ENCODE results near the gene MBNL1.
"Not testable (repeated sequence)": the region's sequence is repeated elsewhere in the genome, so short reads cannot be mapped to it uniquely, and the experiment has no call there.

MBNL1 gene

GRCh38 chr3:152360966-152361365 is 92.2 kb downstream of the MBNL1 start:
- TF ChIP-seq CTCF (conservative IDR thresholded peaks at IDR 0.05; ENCODE audit: control insufficient read depth, insufficient read depth, low read depth, low read length): no peak
- no peak for DNase-seq (ENCODE audit: low read depth)
- H3K4me3 ChIP-seq (ENCODE audit: control insufficient read depth, low read depth, low read length): no peak overlapping the region

GRCh38 chr3:152362086-152362485 is 93.4 kb downstream of the MBNL1 start:
- DNase-seq (ENCODE audit: low read depth): no peak
- H3K4me3 ChIP-seq (ENCODE audit: control insufficient read depth, low read depth, low read length): no peak overlapping the region
- TF ChIP-seq CTCF (conservative IDR thresholded peaks at IDR 0.05; ENCODE audit: control insufficient read depth, insufficient read depth, low read depth, low read length): no peak

- no peak for DNase-seq (ENCODE audit: low read depth)
- H3K4me3 ChIP-seq (ENCODE audit: control insufficient read depth, low read depth, low read length): no peak overlapping the region
- TF ChIP-seq CTCF (conservative IDR thresholded peaks at IDR 0.05; ENCODE audit: control insufficient read depth, insufficient read depth, low read depth, low read length): no peak
Observed at GRCh38 chr3:152364237-152364636, 95.5 kb downstream of the MBNL1 start.

GRCh38 chr3:152365126-152365525 is 96.4 kb downstream of the MBNL1 start:
- TF ChIP-seq CTCF (conservative IDR thresholded peaks at IDR 0.05; ENCODE audit: control insufficient read depth, insufficient read depth, low read depth, low read length): no peak
- no peak overlapping the region for H3K4me3 ChIP-seq (ENCODE audit: control insufficient read depth, low read depth, low read length)
- no peak for DNase-seq (ENCODE audit: low read depth)

- TF ChIP-seq CTCF (conservative IDR thresholded peaks at IDR 0.05; ENCODE audit: control insufficient read depth, insufficient read depth, low read depth, low read length): no peak
- H3K4me3 ChIP-seq (ENCODE audit: control insufficient read depth, low read depth, low read length): no peak overlapping the region
- peak; percentile 73 for DNase-seq (ENCODE audit: low read depth)
Observed at GRCh38 chr3:152365766-152366593, 97.3 kb downstream of the MBNL1 start.

GRCh38 chr3:152367192-152367591 is 98.5 kb downstream of the MBNL1 start:
- DNase-seq (ENCODE audit: low read depth); H3K4me3 ChIP-seq (ENCODE audit: control insufficient read depth, low read depth, low read length): not testable (repeated sequence)

- not testable (repeated sequence) for DNase-seq (ENCODE audit: low read depth); H3K4me3 ChIP-seq (ENCODE audit: control insufficient read depth, low read depth, low read length)
Observed at GRCh38 chr3:152372633-152373032, 103.9 kb downstream of the MBNL1 start.

- no peak overlapping the region for H3K4me3 ChIP-seq (ENCODE audit: control insufficient read depth, low read depth, low read length)
- TF ChIP-seq CTCF (conservative IDR thresholded peaks at IDR 0.05; ENCODE audit: control insufficient read depth, insufficient read depth, low read depth, low read length): no peak
- no peak for DNase-seq (ENCODE audit: low read depth)
Observed at GRCh38 chr3:152373379-152373778, 104.7 kb downstream of the MBNL1 start.
